HG02571 (cell line): Measurements from ENCODE around the gene ARMC3.

Experiments used
- ATAC-seq: cut with Tn5 transposase; IDR thresholded peaks from one replicate; pipeline ENCODE4 v1.9.1; 2021; ENCODE audit warnings: mild to moderate bottlenecking, moderate library complexity; ENCODE audit not compliant: unreplicated experiment

ARMC3 gene

GRCh38 chr10:22990443-22990842 lies 62.6 kb downstream of the ARMC3 start:
- ATAC-seq, result no peak

GRCh38 chr10:22992075-22992474 lies 64.2 kb downstream of the ARMC3 start:
- no peak for ATAC-seq

- ATAC-seq, result no peak
Observed at GRCh38 chr10:22992621-22993020, 64.8 kb downstream of the ARMC3 start.

- ATAC-seq, result no peak
Observed at GRCh38 chr10:22993314-22993713, 65.5 kb downstream of the ARMC3 start.

- ATAC-seq, result no peak
Observed at GRCh38 chr10:22997096-22997495, 69.2 kb downstream of the ARMC3 start.

- ATAC-seq, result no peak
Observed at GRCh38 chr10:22998091-22998490, 70.2 kb downstream of the ARMC3 start.

- no peak for ATAC-seq
Observed at GRCh38 chr10:22999942-23000341, 72.1 kb downstream of the ARMC3 start.

GRCh38 chr10:23001901-23002516 lies 74.2 kb downstream of the ARMC3 start:
- ATAC-seq, result no peak

- no peak for ATAC-seq
Observed at GRCh38 chr10:23005150-23005549, 77.3 kb downstream of the ARMC3 start.

GRCh38 chr10:23013581-23014335 lies 85.9 kb downstream of the ARMC3 start:
- ATAC-seq, result no peak

GRCh38 chr10:23015021-23015707 lies 87.3 kb downstream of the ARMC3 start:
- peak; percentile 98 for ATAC-seq

- ATAC-seq, result no peak
Observed at GRCh38 chr10:23016636-23017035, 88.8 kb downstream of the ARMC3 start.

GRCh38 chr10:23019633-23020032 lies 91.8 kb downstream of the ARMC3 start:
- ATAC-seq, result no peak

- no peak for ATAC-seq
Observed at GRCh38 chr10:23021430-23021829, 93.6 kb downstream of the ARMC3 start.

GRCh38 chr10:23024002-23024401 lies 96.1 kb downstream of the ARMC3 start:
- no peak for ATAC-seq

- ATAC-seq, result no peak
Observed at GRCh38 chr10:23031318-23031717, 103.5 kb downstream of the ARMC3 start.

GRCh38 chr10:23034790-23035189 lies 106.9 kb downstream of the ARMC3 start:
- ATAC-seq, result no peak

- no peak for ATAC-seq
Observed at GRCh38 chr10:23035569-23035968, 107.7 kb downstream of the ARMC3 start.

GRCh38 chr10:23037152-23037551 lies 109.3 kb downstream of the ARMC3 start:
- no peak for ATAC-seq

GRCh38 chr10:23037561-23037960 lies 109.7 kb downstream of the ARMC3 start:
- ATAC-seq, result no peak

- ATAC-seq, result no peak
Observed at GRCh38 chr10:23038172-23038571, 110.3 kb downstream of the ARMC3 start.

GRCh38 chr10:23040002-23040401 lies 112.1 kb downstream of the ARMC3 start:
- ATAC-seq, result no peak
